GM10248 (cell line): Measurements from ENCODE around the gene ADAMTS18.

Source experiments
- CTCF ChIA-PET: fragments of 300-600 bp; sonication (Branson Sonifier 250); formaldehyde crosslinking; extraction: SDS; loops from one replicate; lab custom pipeline; 2021; ENCODE audit warnings: antibody characterized with exemption; lab: Yijun Ruan, JAX
- POLR2A ChIA-PET: fragments of 350-650 bp; sonication (Branson Sonifier 250); formaldehyde crosslinking; extraction: SDS; loops from one replicate; lab custom pipeline; 2020; ENCODE audit warnings: antibody characterized with exemption; lab: Yijun Ruan, JAX
- DNase-seq: peaks from one replicate; pipeline ENCODE4 v3.0.0; 2012; ENCODE audit errors: extremely low spot score
- CTCF ChIP-seq: IDR thresholded peaks from 2 replicates; pipeline ENCODE4 v1.5.1; 2012; ENCODE audit warnings: mild to moderate bottlenecking, low read depth; ENCODE audit errors: extremely low read depth, missing control alignments, control extremely low read depth

The ADAMTS18 gene

GRCh38 chr16:77386831-77387814 lies 47.7 kb downstream of the ADAMTS18 start:
- no peak for DNase-seq
- TF ChIP-seq CTCF = no peak
- POLR2A ChIA-PET = no interaction called here
- CTCF ChIA-PET = interaction anchor here (1.1 to 3.1 kb wide), 4 partner anchors 8 to 26 kb away, joined by 3 to 9 read pairs (median 4); no protein-coding TSS in a partner anchor

- TF ChIP-seq CTCF = no peak
- DNase-seq = no peak
Measured at GRCh38 chr16:77385481-77385880, 49.4 kb downstream of the ADAMTS18 start.

GRCh38 chr16:77383606-77384187 lies 51.1 kb downstream of the ADAMTS18 start:
- POLR2A ChIA-PET = no interaction called here

More at GRCh38 chr16:77385481-77385880, 49.4 kb downstream of the ADAMTS18 start:
- POLR2A ChIA-PET = no interaction called here
- CTCF ChIA-PET = interaction anchor here (1.1 to 3.1 kb wide), 3 partner anchors 9 to 14 kb away, joined by 3 to 9 read pairs (median 3); no protein-coding TSS in a partner anchor

GRCh38 chr16:77376358-77376757 lies 58.5 kb downstream of the ADAMTS18 start:
- POLR2A ChIA-PET = no interaction called here
- CTCF ChIA-PET = interaction anchor here (0.9 to 1.2 kb wide), 4 partner anchors 9 to 139 kb away, joined by 3 to 4 read pairs (median 4); no protein-coding TSS in a partner anchor
- peak; percentile 28 for DNase-seq
- peak; percentile 13 for TF ChIP-seq CTCF

More at GRCh38 chr16:77383606-77384187, 51.1 kb downstream of the ADAMTS18 start:
- no peak for DNase-seq
- no peak for TF ChIP-seq CTCF
- CTCF ChIA-PET = interaction anchor here (3.1 kb wide), 1 partner anchor 11 kb away, joined by 9 read pairs; no protein-coding TSS in a partner anchor

- POLR2A ChIA-PET = no interaction called here
- DNase-seq = no peak
- CTCF ChIA-PET = interaction anchor here (1.5 kb wide), 1 partner anchor 12 kb away, joined by 4 read pairs; no protein-coding TSS in a partner anchor
- TF ChIP-seq CTCF = no peak
Measured at GRCh38 chr16:77375396-77375795, 59.4 kb downstream of the ADAMTS18 start.

GRCh38 chr16:77374384-77374783 lies 60.5 kb downstream of the ADAMTS18 start:
- no peak for DNase-seq
- ChIA-PET CTCF (interaction anchor here (1.5 kb wide), 1 partner anchor 13 kb away, joined by 4 read pairs; no protein-coding TSS in a partner anchor), POLR2A (no interaction called here)
- TF ChIP-seq CTCF = no peak
